GM12892 (cell line): ENCODE results near the gene AZGP1.

ENCODE experiments used
- POLR2AphosphoS5 ChIP-seq: IDR thresholded peaks from 2 replicates; pipeline ENCODE4 v1.6.1; 2011; ENCODE audit warnings: low read depth, low read length, control low read depth
- TAF1 ChIP-seq: IDR thresholded peaks from 2 replicates; pipeline ENCODE4 v1.6.1; 2011; ENCODE audit warnings: low read depth, mild to moderate bottlenecking, control low read depth, low read length, borderline replicate concordance

DNA sequence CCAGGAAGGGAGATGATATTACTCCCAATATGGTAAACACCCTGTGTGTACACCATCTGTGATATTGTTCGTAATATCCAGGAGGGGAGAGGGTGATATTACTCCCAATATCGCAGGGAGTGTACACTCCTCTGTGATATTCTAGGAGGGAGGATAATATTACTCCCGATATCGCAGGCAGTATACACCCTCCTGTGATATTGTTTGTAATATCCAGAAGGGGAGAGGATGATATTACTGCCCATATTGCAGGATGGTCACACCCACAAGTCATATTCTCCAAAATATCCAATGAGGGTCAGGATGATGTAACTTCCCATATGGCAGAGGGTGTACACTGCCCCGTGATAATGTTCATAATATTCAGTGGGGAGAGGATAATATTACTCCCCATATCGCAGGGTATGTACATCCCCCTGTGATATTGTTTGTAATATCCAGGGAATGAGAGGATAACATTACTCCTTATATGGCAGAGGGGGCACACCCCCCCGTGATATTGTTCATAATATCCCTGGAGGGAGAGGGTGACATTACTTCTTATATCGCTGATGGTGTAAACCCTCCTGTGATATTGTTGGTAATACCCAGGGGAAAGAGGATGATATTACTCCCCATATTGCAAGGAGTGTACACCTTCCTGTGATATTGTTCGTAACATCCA lies 17.1 kb downstream of the AZGP1 start:
- no peak for TF ChIP-seq POLR2AphosphoS5
- no peak for TF ChIP-seq TAF1
